Stimulated activated CD8-positive, alpha-beta memory T cell treated with anti-CD3 and anti-CD28 coated beads, Interleukin-7, amount 100 ng/mL, for 24 hours (primary cell): Measurements from ENCODE around the gene ST6GALNAC6.
"Not testable (repeated sequence)": the region's sequence is repeated elsewhere in the genome, so short reads cannot be mapped to it uniquely, and the experiment has no call there.

Experiments
- DNase-seq: peaks from one replicate; pipeline ENCODE4 v3.0.0-alpha.2; 2020; ENCODE audit warnings: low read depth

The ST6GALNAC6 gene

DNA sequence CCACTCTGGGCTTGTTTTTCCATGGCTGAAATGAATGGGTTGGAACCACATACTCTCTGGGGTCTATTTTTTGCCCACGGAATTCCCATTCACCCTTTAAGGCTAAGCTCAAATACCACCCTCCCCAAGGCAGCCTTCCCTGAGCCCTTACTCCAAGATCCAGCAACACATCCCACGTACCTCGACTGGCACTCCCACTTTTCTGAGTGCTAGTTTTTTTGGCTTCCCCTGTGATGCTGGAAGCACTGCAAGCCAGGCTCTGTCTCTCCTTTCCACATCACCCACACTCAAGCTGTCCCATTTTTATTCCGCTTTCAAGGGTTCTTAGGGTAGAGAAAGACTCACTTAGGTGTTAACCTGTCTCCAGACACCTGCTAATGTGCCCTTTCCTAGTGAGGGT, 6.0 kb downstream of the ST6GALNAC6 start:
- no peak for DNase-seq

DNA sequence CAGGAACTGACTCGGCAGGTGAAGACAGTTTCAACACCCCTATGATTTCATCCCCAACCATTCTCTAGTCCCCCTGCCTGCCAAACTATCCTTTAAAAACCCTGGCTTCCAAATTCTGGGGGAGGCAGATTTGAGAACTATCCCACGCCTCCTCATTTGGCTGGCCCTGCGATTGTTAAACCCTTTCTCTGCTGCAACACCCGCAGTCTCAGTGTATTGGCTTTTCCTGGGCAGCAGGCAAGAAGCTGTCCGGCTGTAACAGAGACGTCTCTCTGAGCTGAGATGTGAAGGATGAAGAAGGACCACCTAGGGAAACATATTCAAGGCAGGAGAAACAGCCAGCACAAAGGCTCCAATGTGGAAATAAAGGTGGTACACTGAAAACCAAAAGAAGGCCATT, 6.6 kb downstream of the ST6GALNAC6 start:
- no peak for DNase-seq

DNA sequence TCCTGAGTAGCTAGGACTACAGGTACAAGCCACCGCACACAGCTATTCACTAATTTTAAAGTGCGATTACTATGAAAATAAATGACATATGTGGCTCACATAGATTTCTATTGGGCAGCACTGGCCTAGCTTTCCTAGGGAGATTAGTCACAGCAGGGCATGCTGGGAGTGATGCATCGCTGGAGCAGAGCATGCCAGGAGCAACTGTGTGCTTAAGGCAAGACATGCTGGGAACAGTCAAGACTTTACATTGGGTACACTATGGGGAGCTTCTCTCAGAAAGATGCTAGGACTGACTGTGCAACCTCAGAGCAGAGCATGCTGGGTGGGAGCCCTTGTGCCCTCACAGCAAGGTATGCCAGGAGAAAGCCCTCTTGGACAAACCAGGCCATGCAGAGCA, 9.3 kb downstream of the ST6GALNAC6 start:
- DNase-seq: no peak

DNA sequence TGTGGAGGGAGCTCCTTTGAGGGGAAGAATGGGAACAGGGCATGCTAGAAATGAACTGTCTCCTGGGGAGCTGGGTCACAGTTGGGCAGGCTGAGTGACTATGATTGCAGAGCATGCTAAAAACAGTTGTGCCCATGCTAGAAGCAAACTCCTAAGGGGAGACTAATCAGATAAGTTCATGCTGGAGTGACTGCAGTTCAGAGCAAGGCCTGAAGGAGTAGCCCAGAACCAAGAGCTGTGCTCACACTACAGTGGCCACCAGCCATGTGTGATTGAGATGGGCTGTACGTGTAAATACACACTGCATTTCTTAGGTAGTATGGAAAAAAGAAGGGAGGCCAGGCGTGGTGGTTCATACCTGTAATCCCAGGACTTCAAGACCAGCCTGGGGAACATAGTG, 11.6 kb downstream of the ST6GALNAC6 start:
- no peak for DNase-seq

DNA sequence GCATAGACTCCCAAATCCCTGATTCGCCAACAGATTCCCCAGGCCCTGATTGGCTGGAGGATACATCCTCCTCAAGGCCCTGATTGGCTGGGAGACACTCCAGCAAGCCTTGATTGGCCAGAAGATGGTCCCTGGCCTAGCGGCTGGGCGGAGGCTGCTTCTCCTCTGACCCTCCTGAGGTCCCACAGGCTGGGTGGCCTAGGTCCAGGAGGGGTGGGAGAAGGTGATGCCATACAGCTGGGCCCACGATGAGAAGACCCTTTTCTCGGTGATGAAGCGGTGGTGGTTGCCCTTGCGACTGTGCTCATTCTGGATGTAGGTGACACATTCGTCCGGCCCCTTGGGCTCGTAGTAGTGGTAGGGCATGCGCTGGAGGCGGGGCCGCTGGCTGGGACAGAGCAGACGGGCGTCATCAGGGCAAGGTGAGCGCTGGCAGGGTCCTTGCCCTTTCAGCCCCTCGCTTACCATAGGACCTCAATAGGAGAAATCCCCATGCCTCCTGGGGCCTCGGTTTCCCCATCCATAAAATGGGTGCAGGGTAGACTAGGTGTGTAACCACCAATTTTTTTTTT, 12.9 kb downstream of the ST6GALNAC6 start:
- no peak for DNase-seq

DNA sequence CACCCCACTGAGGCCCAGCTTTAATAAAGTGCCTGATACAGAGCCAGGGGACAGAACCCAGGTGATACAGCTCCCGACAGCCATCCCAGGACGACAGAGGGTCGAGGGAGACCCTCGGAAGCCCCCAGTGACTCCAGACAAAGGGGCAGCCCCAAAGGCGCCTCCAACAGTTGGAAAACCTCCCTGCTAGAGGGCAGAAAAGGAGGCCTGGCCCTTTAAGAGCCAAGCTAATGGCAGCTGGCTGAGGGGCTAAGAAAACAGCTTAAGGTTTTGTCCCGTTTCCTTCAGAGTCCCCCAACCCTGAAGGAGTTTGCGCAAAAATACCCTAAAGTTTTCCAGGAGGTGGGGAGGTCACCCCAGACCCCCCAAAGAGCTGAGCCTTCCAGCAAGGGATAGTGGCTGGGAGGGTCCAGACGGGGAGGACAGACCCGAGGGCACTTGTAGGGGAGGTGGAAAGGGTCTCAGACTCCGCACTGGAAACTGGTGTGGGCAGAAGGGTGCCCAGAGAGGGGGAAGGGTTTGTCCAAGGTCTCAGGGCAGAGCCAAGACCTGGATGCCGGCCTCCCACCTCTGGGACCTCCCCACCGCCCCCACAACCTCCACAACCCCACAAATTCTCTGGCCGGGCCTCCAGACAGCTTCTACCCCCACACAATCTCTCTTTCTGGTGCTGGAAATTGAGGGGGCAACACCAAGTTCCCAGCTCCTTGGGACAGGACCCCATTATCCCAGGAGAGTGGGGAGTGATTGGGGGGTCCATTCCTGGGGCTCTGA, 13.7 kb downstream of the ST6GALNAC6 start:
- no peak for DNase-seq

DNA sequence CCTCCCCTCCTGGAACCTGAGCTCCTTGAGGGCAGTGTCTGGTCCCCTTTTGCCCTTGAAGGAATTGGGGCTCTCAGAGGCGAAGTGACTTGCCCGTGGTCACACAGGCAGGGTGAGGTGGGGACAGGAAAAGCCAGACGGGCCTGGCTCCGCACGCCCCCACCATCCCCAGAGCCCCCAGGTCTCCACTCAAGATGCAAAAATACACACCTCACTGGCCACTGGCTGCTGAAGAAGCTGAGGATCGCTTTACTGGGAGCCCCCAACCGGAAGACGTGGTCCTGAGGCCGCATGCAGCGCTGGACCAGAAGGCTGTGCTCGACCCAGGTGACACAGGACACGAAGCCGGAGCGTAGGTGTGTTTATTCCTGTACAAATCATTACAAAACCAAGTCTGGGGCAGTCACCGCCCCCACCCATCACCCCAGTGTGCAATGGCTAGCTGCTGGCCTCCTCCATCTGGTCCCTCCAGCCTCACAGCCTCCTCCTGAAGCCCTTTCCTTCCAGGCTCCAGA, 14.4 kb downstream of the ST6GALNAC6 start:
- no peak for DNase-seq

DNA sequence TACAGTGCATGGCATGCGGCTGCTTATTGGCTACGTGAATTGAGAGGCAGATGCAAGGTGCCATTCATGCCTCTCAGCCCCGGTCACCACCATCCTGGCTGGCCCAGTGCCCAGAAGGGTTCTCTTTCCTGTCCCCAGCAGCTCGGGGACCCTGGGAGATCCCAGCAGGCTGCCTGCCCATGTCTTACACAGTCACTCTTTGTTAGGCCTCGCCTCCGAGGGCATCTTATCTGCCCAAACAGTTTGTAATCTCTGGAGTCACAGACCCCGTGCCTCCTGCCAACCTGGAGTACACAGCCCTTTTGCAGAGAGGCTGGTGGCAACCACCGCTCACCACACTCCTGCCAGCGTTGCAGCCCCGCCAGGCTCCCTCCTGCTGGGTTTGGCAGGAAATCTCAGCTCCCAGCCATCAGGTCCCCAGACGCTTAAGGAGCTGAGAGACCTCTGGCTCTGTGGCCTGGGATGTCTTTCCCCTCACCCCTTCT, 14.9 kb downstream of the ST6GALNAC6 start:
- no peak for DNase-seq

DNA sequence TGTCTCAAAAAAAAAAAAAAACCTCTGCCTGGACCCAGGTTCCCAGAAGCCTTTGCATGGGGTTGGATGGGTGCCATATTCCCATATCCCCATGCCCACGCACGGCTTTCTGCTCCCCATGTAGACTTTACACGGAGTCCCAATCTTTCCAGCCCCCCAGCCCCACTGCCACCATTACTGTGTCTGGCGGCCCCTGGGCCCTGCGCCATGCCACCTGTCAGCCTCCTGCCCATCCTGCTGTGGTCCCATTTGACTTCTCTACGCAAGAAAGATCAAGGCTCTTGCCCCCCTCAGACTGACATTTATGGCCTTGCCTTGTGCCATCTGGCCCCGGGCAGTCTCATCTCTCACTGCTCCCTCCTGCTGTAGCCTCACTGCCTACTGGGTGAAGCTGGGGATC, 15.4 kb downstream of the ST6GALNAC6 start:
- DNase-seq: no peak

DNA sequence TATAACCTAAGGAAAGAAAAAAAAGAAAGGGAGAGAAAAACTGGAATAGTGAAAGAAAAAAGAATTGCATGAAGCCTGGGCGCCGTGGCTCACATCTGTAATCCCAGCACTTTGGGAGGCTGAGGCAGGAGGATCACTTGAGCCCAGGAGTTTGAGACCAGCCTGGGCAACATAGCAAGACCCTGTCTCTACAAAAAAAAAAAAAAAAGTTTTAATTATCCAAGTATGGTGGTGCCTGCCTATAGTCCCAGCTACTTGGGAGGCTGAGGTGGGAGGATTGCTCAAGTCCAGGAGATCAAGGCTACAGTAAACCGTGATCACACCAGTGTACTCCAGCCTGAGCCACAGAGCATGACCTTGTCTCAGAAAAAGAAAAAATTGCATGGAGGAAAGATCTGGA, 17.7 kb downstream of the ST6GALNAC6 start:
- not testable (repeated sequence) for DNase-seq

DNA sequence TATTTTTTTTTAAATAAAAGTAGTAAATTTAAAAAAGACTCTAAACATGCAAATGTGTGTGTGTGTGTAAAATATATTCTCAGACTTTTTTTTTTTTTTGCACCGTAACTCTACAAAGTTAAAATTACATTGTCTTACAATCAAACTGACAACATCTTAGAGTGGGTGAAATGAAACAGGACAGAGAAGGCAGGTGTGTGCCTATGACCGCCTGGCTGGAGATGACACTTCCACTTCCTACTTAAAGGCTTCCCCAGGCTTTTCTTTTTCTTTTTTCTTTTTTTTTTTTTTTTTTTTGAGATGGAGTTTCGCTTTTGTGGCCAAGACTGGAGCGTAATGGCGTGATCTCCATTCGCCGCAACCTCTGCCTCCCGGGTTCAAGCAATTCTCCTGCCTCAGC, 19.3 kb downstream of the ST6GALNAC6 start:
- DNase-seq: no peak

DNA sequence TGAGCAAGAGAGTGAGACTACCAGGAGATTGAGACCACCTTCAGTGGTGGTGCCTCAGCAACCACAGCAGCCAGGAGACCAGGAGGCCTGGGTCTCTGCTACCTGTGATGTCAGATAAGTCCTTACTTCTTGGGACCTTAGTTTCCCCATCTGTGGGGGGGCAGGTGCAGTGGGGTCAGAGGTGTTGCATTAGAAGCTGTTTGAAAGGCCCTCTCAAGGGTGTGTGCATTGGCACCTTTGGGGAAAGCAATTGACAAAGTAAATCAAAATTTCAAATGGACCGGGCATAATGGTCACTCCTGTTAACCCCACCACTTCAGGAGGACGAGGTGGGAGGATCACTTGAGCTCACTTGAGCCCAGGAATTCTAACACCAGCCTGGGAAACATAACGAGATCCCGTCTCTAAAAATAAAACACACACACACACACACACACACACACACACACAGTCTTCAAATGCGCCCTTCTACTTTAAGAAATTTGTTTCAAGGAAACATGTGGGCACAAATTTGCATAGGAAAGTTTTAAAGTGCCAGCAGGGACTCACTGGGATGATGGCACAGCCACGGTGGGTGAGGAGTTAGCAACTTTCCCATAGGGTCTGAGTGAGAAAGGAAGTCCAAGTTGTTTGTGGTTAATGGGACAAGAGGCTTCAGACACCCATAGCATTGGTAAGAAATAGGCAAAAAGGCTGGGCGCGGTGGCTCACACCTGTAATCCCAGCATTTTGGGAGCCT, 20.6 kb downstream of the ST6GALNAC6 start:
- no peak for DNase-seq

DNA sequence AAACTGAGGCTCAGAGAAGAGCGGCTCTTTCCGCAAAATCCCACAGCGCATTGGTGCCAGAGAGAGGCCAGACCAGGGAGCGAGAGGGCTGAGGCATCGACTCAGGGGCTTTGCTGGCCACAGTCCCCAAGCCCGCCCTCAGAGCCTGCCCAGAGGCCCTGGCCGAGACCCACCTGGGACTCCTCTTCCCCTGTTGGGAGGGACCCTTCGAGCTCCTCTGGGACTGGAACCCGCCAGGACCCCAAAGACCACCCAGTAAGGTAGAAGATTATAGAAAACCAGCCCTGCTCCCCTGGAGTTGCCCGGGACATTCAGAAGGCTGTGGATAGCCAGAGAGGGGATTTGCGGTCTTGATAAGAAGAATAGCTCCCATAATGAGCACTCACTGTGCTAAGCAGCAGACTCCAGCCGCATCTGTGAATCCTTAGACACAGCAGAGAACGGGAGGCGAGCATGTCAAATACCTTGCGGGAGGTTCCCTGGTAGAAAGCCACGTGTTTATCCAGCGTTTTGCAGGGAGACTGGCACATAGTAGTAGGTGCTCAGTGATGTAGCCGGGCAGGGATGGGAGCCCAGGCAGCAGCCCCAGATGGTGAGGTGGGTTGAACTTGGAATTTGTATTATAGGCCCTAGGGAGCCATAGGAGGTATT, 21.3 kb downstream of the ST6GALNAC6 start:
- DNase-seq: no peak

DNA sequence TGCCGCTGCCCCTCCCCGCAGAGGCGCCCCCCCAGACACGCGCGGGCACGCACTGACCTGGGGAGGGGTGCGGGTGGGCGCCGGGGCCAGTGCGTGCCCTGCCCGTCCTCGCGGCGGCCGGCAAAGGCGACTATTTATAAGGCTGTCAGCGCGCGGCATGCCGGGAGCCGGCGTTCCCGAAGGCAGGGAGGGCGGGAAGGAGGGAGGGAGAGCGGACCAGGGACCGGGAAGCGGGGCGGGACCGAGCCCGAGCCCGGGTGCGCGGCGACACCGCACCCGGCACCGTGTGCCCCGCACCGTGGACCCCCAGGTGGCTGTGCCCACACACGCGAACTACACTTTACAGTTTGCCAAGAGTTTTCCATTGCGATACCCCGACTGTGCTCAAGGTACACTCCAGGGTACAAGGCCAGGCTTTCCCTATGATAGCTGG, 21.8 kb downstream of the ST6GALNAC6 start, which contains the start of gene AK1:
TSS of gene AK1 (minus strand) at position 110 of the 433 bp plus-strand sequence. CDS start 3,058 bp downstream, outside the sequence.
- DNase-seq: no peak

DNA sequence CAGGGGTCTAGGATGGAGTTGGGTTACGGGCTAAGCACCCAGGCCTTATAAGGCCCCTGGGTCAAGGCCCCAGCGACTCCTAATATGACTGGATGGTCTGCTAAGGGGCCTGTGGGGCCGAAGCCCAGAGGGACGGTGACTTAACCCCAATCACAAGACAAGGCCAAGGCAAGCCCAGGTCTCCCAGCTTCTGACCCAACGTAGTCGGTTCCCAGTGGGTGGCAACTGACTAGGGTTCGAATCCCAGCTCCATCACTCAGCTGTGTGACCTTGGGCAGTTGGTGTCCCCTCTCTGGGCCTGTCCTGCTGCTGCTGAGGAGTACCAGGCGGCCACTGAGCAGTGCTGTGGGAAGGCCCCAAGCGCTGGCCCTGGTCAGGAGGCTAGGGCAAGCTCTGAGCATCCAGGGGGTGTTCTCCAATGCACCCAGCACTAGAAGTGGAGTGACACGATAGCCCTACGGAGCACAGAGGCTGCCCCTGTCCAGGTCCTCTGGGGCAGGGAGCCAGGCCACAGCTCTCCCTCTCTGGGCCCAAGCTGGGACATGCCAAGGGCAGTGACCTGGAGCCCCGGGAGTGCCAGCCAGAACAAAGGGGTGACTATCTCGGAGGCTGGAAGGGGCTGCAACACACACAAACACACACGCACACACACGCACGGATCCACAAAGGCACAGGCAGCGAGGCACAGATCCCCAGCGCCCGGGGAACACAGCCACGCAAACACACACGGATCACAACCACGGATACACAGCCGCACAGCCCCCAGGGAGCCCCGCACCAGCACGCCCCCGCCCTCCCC, 22.4 kb downstream of the ST6GALNAC6 start:
- no peak for DNase-seq

DNA sequence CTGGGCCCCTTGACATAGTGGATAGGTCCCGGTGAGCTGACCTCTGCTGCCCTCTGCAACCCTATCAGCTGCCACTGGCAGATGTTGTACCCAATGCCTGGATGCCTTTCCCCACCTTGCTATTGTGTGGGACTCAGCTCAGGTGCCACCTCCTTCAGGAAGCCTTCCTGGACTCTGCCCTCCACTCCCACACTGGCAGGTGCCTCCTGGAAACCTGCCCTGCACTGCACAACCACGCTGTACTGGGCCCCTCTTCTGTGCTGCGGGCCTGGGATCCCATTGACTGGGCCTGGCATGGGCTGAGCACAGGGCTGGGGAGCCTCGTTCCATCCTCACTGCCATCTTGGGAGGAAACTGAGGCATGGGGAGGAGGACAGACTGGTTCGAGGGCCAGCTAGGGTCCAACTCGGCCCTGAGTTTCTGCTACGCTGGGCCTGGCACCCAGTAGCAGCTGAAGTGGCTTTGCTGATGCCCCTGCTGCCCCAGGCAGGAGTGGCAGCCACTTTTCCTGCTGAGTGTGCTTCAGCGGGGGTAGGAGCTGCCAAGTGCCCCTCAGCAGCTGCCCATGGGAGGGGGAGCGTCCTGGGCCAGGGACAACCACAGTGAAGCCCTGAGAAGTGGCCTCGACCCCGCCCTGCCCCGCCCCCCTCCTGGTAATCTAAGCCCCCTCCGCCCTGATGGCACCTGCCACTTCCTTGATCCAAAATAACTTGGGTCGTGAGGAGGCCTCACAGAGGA, 23.2 kb downstream of the ST6GALNAC6 start:
- DNase-seq: no peak

DNA sequence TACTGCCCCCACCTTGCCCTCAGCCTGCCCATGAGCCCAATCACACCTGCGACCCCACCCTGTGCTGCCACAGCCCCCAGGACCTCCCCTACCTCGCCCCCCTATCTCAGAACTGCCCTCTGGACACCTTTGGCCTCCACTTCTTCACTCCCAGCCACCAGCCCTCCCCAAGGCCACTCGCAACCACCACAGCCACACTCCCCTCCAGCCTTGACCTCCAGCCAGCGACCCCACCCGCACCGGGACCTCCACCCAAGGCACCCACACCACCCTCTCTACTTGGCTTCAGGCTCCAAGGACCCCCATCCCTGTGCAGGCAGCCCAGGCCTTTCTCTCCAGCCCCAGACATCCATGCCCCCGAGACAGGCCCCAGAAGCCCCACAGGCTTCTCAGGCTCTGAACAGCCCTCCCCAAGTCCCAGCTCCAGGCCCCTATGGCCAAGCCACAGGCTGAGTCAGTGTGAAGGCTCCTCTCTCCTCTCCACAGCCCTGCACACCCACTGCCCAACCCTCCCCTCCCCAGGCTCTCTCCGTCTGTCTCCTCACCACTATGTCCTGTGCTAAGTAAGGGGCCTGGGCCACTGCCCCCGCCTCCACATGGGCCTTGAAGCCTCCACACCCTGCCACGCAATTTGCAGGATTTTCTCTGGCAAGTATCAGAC, 24.0 kb downstream of the ST6GALNAC6 start:
- DNase-seq: no peak

DNA sequence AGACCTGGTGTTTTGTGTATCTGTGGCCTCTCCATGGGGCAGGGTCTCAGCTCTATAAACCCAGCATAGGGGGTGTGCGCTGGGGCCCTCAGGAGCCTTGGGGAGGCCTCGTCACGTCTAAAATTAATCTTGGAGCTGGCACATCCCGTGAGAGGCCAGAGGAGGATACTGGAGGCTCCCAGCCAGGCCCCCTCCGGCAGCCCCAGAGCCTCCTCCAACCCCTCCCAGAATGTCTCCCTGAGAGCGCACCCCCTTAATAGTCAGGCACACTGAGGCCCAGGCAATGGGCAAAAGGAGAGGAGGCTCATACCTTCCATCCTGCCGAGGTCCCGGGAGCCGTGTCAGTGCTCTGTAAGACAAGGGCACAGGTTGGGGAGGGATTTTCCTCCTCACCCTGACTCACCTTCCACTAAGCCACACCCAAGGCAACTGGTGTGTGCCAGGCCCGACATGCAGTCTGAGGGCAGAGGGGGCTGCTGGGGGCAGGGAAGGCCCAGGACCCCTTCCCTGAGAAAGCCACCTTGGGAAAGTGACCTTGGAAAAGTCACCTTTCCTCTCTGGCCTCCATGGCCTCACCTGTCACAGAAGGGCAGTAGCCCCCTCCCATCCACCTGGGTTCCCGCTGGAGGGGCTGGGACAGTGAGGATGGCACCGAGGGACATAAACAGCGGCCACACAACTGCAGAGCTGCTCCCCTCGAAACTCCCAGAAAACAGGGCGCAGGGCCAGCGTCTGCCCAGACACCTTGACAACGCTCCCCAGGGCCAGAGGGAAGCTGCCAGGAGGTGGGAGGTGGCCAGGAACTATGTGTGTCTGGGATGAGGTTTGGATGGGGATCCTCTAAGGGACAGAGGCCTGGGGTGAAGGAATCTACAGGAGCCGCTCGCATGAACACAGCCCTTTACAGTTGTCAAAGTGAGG, 24.8 kb downstream of the ST6GALNAC6 start:
- no peak for DNase-seq

DNA sequence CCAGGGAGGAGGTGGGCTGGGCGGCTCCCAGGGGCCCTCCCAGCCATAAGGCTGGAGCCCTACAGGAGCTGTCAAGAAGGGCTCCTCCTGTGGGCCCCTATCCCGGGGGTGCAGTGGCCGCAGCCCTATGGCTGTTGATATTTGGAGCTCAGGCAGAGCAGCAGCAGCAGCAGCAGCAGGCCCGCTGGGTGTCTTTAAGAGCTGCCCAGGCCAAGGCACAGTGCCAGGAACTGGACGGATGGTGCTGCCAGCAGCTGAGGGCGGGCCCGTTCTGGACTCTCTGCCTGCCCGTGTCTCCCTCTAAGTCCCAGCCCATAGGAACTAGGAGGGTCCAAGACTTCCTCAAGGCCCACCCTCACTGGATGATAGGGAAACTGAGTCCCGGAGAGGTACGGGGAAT, 25.5 kb downstream of the ST6GALNAC6 start:
- no peak for DNase-seq
